Activated CD8-positive, alpha-beta memory T cell treated with anti-CD3 and anti-CD28 coated beads for 36 hours (primary cell): ENCODE measurements around the gene NDUFAF4. TPM values are rescaled to one million over a fixed set of nuclear protein-coding genes. Genes with fewer than 3 reads are reported as not detected.
"Not testable (repeated sequence)": the region's sequence is repeated elsewhere in the genome, so short reads cannot be mapped to it uniquely, and the experiment has no call there.

Experiments used
- CTCF ChIA-PET: fragments of 350-600 bp; sonication (Branson Sonifier 250); formaldehyde crosslinking; loops from one replicate; lab custom pipeline; 2021; ENCODE audit warnings: antibody characterized with exemption; lab: Charles Lee
- POLR2A ChIA-PET: fragments of 350-600 bp; sonication (Branson Sonifier 250); formaldehyde crosslinking; loops from one replicate; lab custom pipeline; 2021; ENCODE audit warnings: antibody characterized with exemption; lab: Charles Lee
- total RNA-seq, 2 experiments: library from RNA; stranded (reverse); gene quantifications; one replicate each; pipeline ENCODE4 v1.2.3, GENCODE V29; 2021

The NDUFAF4 gene
- total RNA-seq, 2 experiments from 2014 or later: 82.3 to 83.6 TPM

DNA sequence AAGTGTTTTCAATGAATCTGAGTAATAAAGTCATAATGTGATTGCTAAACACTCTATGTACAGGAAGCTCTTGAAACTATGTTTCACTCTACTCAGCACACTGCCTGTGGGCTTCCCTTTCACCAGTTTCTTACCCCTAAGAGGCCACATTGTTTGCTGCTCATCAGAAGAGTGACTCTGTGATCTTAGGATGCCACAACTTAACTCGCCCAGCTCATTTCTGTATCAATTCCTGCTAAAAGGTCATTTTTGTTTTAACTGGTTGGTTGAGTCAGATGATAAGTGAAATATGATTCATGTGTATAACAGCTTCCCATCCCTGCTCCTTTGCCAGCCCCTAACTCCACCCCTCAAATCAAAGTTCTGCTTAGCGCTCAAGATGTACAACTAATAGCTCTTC lies 9.8 kb upstream of the NDUFAF4 start:
- ChIA-PET CTCF (interaction anchor here (0.6 to 3.8 kb wide), 4 partner anchors 10 to 440 kb away, joined by 3 to 18 read pairs (median 10); partner anchors contain the start of gene NDUFAF4), POLR2A (interaction anchor here (1.6 to 2.1 kb wide), 2 partner anchors 14 to 17 kb away, joined by 6 read pairs; partner anchors contain the start of gene KLHL32)

GRCh38 chr6:96900873-96901272 lies 3.2 kb upstream of the NDUFAF4 start:
- ChIA-PET CTCF (interaction anchor here (3.3 kb wide), 1 partner anchor 158 kb away, joined by 13 read pairs; no protein-coding TSS in a partner anchor), POLR2A (no interaction called here)

- ChIA-PET CTCF (interaction anchor here (3.3 kb wide), 1 partner anchor 160 kb away, joined by 13 read pairs; no protein-coding TSS in a partner anchor), POLR2A (no interaction called here)
Observed at GRCh38 chr6:96899451-96899998, 1.8 kb upstream of the NDUFAF4 start.

DNA sequence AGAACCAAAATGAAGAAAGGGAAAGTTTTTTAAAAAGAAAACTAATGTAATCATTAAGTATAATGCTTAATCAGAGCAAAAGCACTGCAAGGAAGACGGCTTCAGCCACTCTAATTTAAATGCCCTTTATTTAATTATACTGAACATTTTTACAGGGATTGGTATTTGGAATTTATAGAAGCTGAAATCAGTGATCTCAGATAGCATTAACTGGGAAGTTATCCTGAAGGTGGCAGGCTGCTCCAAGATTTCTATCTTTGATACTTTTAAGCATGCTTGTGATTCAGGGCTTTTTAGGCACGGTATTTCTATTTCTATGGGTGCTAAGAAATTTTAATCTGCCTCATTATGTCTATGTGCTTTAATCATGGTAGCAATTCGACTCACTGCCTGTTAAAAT lies 1.3 kb upstream of the NDUFAF4 start:
- CTCF ChIA-PET: interaction anchor here (1.4 to 3.3 kb wide), 2 partner anchors 14 to 160 kb away, joined by 3 to 13 read pairs; no protein-coding TSS in a partner anchor

GRCh38 chr6:96898241-96898851 lies 655 bp upstream of the NDUFAF4 start:
- CTCF ChIA-PET: interaction anchor here (0.7 to 3.3 kb wide), 6 partner anchors 10 to 161 kb away, joined by 3 to 18 read pairs (median 4); no protein-coding TSS in a partner anchor

More for the DNA sequence above, 1.3 kb upstream of the NDUFAF4 start:
- POLR2A ChIA-PET: no interaction called here

DNA sequence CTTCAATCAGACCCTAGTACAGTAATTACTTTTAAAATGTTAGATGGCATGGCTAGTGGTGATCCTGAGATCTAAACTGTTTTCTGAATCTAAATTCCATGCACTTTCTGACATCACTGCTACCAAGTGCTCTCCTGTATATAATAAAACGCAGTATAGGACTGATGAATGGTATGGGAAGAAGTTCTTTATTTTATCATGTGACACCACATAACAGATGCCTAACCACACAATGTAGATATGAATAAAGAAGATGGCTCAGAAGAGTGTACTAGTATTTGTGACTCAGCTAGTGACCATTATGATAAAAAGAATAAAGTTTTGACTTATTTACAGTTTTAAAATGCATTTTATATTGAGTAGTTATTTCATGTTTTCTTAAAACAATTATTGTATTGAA lies 8.5 kb downstream of the NDUFAF4 start:
- CTCF ChIA-PET: no interaction called here
- POLR2A ChIA-PET: no interaction called here

More at GRCh38 chr6:96898241-96898851, 655 bp upstream of the NDUFAF4 start:
- POLR2A ChIA-PET: no interaction called here

GRCh38 chr6:96888745-96889144 lies 8.9 kb downstream of the NDUFAF4 start:
- ChIA-PET CTCF (no interaction called here), POLR2A (no interaction called here)

DNA sequence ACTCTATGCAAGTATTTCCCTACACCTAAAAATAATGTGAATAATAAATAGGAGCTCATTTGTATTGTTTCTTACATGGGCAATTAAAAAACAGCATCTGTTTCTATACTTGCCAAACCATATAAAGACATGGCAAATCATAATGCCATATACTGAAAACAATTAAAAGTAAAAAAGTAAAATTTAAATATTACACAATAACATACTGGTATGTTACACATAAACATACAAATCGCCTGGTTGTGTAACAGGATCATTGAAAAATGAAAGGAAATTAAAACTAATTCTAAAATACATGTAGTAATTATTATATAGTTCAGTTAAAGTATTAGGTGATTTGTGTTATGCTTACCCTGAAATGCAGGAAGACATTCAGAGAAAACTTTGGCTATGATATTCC lies 11.2 kb downstream of the NDUFAF4 start:
- CTCF ChIA-PET: no interaction called here
- POLR2A ChIA-PET: no interaction called here

DNA sequence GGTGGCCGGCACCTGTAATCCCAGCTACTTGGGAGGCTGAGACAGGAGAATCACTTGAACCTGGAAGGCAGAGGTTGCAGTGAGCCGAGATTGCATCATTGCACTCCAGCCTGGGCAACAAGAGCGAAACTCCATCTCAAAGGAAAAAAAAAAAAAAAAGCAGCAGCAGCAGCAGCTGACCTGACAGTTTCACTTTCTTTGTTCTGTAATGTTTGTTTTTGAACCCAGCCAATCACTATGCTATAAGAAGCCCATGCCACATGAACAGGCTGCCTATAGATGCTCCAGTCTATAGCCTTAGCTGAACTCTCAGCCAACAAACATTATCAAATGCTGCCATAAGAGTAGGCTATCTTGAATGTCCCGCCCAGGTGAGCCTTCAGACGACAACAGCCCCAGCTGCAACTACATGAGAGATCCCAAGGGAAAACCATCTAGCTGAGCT lies 12.5 kb downstream of the NDUFAF4 start:
- CTCF ChIA-PET: interaction anchor here (0.7 kb wide), 1 partner anchor 1655 kb away, joined by 4 read pairs; no protein-coding TSS in a partner anchor
- POLR2A ChIA-PET: not testable (repeated sequence)

GRCh38 chr6:96878143-96878542 lies 19.5 kb downstream of the NDUFAF4 start:
- ChIA-PET POLR2A (no interaction called here), CTCF (no interaction called here)

DNA sequence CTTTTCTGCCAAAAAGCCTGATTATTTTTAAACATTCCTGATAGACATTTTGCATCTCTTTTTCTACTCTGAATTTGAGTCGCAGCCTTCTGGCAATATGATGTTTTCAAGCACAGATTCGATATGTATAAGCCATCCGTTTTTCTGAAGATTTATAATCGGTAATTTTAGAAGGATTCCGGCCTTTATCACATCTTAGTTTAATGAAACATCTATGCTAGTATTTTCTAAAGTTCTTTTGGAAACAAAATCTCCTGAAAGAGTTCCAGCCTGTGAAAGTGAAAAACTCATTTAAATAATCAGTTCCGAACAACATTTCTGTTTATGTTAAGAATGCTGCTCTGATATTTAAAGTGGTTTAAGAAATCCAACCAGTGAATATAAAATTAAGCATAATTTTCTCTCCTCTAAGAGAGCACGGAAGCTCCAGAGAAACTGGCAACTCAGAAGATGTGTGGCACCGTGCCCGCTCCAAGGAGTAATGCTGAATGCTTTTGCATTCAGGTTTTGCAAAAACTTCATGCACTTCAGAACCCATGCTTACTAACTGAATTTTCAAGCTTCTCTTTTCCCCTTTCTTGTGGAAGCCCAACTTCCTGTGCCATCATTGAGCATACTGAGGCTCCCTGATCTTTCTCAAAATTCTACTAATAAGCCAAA lies 20.7 kb downstream of the NDUFAF4 start:
- POLR2A ChIA-PET: no interaction called here
- CTCF ChIA-PET: no interaction called here

DNA sequence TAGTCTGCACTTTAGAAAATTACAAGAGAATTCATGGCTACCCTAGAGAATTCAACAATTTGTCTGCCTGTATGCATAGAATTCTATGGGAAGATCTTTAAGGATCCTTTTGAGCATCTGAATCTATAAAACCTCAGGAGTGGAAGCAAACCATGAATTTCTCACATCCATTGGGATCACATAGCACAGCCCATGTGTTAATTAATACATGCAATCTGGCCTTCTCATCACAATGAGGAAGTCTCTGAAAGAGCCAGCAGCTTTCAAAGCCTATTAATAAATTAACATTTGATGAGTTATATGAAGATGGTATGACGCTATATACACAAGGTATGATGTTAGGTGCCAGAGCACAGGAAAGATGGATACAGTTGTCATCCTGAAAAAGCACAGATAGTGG lies 24.7 kb downstream of the NDUFAF4 start:
- CTCF ChIA-PET: no interaction called here
- POLR2A ChIA-PET: no interaction called here

DNA sequence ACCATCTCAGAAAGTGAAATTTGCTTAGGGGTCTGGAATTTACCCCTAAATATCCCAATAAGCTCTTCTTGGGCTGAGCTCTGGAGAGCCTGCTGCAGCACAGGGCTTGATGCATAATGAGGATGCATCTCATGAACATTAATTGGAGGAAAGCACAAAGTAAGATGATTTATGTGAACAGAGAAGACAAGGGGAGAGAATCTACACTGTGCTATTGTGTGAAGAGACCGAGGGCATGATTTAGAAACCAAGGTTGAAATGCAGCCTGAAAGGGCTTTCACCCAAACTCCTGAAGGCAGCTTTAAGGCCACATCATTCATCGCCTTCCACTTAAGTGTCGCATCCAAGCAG lies 32.7 kb downstream of the NDUFAF4 start:
- CTCF ChIA-PET: no interaction called here
- POLR2A ChIA-PET: no interaction called here

- ChIA-PET CTCF (no interaction called here), POLR2A (no interaction called here)
Observed at GRCh38 chr6:96864216-96865054, 33.3 kb downstream of the NDUFAF4 start.

DNA sequence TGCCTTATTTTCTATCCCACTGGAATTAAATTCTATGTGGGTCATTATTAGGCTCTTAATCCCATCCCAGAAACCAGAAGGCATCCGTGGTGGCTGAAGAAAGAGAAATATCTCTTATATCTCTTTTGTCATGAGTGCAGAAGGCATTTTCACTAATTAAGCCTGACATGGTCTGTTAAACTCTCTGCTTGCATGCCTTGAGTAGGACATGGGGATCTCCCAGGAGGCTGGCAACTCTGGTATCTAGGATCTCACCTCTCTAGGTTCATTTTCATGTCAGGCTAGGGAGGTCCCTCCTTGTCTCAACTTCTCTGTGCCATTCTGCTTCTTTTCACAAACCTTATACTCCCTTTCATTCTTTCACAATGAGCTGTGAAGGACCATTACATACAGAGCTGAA lies 35.1 kb downstream of the NDUFAF4 start:
- POLR2A ChIA-PET: no interaction called here
- CTCF ChIA-PET: no interaction called here

- CTCF ChIA-PET: no interaction called here
- POLR2A ChIA-PET: no interaction called here
Observed at GRCh38 chr6:96861588-96861987, 36.1 kb downstream of the NDUFAF4 start.

- ChIA-PET CTCF (no interaction called here), POLR2A (no interaction called here)
Observed at GRCh38 chr6:96856856-96857255, 40.8 kb downstream of the NDUFAF4 start.

DNA sequence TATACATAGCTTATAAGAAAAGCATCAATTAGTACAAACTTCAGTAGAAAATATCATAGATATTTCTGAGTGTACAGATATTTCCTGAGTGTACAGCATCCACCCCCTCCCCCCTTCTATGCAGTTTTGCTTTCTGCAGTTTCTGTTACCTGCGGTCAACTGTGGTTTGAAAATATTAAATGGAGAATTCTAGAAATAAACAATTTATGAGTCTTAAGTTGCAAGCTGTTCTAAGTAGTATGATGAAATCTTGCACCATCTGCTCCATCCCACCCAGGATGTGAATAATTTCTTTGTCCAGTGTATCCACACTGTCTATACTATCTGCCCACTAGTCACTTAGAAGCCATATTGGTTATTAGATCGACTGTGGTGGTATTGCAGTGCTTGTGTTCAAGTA lies 44.6 kb downstream of the NDUFAF4 start:
- POLR2A ChIA-PET: no interaction called here
- CTCF ChIA-PET: no interaction called here

- POLR2A ChIA-PET: no interaction called here
- CTCF ChIA-PET: no interaction called here
Observed at GRCh38 chr6:96852605-96853004, 45.1 kb downstream of the NDUFAF4 start.

GRCh38 chr6:96851858-96852257 lies 45.8 kb downstream of the NDUFAF4 start:
- ChIA-PET POLR2A (no interaction called here), CTCF (no interaction called here)
